Measurements from ENCODE around the gene NFASC.

NFASC gene

GRCh38 chr1:204989266-204990058 lies 118.8 kb downstream of the NFASC start:
- DNase-seq, result no peak

GRCh38 chr1:204990059-204990664 lies 119.5 kb downstream of the NFASC start:
- DNase-seq, result no peak

GRCh38 chr1:204990721-204991341 lies 120.2 kb downstream of the NFASC start:
- DNase-seq, result no peak

DNA sequence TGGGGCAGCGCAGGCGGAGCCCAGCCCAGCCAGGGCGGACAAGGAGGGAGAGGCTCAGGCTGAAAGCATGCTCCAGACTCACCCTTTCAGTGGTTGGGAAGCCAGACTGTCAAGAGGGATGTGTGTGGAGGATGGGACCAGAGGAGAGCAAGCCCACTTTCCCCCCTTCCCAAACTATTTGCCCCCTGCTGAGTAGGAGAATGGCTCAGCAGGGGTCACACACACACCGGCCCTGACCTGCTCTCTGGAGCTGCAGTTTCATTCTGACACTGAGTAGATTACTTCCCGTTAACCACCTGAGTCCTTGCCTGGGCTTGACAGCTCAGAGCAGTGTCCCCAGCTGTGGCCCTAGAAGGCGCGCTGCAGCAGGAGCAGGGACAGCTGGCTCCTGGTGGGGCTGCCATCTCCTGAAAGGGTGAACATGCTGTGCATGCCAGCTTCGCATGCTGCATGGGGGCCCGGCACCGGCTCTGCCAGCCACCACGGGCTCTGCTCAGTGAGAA lies 120.7 kb downstream of the NFASC start:
- DNase-seq, result no peak

DNA sequence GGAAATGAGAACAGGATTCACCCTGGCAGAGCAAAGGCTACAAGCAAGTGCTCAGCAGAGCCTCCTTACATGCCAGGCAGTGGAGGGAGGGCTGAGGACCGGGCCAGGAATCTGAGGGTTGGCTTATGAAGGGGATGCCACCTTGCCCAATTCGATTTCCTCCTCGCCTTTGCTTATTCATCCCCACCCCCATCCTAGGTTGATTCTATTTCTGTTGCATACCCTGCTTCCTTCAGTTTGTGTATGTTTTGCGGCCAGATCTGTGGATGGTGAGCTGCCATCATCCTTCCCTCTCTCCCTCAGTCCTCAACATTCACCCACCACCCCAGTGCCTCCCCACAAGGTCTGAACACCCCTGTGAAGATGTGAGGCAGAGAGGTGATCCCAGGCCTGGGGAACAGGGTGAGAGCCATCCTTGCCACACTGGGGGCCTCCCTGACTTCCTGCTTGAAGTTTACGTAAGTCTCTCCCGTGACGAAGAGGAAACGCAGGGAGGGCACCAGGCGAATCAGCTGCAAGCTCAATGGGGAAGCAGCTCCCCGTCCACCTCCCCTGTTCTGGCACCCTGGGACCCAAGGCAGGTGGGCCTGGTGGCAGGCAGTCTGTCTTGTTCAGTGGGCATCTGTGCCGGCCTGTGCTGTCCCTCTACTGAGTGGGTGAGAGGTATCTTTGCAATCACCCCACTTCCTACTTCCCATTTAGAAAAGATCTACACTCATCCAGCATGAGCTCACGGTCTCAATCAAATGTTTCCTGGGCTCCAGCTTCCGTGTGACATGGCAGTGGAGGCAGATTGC lies 121.7 kb downstream of the NFASC start:
- no peak for DNase-seq

GRCh38 chr1:204992998-204993314 lies 122.3 kb downstream of the NFASC start:
- DNase-seq, result no peak

DNA sequence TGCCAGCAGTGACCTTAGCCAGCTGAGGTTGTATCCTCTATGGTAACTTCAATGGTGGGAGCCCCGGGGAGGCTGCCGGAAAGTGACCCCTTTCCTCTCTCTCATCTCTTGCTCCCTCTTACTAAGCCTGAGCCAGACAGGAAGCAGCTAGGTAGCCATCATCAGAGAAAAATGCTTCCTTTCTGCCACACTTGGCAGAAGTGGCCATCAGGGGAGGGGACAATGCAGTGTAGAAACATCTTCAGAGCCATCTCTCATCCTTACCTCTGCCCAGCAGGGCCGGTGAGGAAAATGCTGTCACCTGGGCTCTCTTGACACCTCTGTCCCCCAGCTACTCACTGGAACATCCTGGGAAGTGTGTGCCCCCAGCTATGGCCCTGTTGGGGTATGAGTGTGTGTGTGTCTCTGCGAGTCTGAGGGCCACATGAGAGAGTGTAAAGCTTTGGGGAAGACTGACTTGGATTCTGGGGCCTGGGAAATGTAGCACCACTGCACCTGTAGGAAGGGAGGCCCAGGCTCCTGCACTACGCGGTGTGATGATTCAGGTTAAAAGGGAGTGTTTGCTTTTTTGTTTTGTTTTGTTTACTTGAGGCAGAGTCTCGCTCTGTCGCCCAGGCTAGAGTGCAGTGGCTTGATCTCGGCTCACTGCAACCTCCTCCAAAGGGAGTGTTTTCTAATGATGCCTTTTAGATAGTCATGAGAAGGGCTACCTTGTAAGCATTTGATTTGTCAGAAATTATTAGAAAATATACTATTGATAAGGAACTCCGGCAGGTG lies 123.6 kb downstream of the NFASC start:
- DNase-seq, result no peak

GRCh38 chr1:204996981-204997380 lies 126.3 kb downstream of the NFASC start:
- DNase-seq, result no peak

DNA sequence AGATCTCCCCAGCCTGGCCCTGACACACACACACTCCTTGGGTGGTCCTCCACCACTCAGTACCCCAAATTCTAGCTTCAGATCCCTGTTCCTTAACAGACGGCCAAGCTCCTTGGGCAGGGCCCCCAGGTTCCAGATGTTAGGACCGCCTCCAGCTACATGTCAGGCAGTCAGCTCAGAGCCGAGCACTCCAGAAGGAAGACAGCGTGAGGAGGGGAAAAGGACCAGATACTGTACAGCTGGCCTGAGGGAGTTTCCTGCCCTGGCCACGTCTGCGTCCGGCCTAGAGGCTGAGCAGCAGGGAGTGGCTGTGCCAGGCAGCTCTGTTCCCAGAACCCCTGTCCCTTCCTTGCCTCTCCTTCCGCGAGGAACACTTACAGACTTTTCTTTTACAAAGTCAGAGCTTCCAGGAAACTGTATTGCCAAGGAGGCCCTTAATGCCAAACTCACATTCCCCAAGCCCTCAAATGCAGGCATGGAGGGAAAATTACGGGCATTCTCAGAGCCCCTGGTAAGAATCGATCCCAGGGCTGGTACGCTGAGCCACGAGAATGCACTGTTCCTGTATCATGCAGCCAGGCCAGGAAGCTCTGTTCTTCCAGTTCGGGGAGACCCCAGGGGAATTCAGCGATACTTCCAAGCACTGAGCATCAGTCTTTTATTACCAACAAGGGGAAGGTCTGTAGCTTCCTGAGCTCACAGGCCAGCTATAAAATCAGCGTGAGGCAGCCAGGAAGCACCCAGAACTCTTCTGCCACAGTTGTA lies 127.1 kb downstream of the NFASC start:
- DNase-seq, result no peak

GRCh38 chr1:205001162-205001561 lies 130.5 kb downstream of the NFASC start:
- DNase-seq, result no peak

DNA sequence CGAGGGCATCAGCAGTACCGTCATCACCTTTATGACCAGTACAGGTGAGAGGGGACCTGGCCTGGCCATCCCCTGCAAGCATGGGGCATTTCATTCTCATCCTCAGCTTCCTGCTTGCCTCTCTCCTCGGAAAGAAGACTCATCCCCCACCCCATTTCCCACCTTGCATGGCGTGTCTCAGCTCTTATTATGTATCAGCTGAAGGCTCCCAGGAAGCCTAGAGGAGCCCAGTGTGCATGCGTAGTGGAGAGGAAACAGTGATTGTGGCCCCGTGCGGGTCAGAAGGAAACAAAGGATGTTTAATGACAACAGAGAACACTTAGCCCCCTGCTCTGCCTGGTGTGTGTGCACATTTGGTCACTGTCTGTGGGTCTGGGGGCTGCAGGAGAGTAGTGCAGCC lies 132.0 kb downstream of the NFASC start:
- no peak for DNase-seq

DNA sequence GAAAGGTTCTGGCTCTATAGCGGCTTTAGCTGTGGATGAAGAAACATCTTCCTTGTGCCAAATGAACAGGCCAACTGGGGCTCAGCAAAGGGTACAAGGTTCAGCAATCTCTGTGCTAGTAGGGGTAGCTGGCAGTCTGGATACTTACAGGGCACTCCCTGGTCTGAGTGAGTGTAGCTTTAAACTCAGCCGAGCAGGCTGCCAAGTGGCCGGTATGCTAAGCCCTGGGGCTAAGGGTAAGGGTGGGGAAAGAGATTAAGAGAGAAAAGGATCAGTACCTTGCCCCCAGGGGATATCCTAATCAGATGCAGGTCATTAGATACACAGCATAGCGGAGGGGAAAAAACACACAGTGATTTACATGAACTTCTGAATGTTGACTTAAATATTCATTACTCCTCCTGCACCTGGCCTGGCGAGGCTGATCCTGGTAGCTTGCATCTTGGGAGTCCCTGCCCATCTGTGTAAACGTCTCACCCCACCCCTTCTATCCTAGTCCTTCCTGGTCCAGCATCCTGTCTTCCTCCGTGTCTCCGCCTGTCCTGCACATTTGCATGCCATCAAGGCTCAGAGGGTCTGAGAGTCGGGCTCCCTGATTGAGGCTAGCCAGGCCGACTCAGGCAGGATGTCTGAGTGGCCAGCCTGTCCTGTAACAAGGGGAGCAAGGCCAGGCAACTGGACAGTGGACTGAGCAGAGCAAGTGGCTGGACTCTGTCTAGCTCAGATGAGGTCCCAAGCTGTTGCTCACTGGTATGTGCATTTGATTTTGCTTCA lies 132.9 kb downstream of the NFASC start:
- no peak for DNase-seq

DNA sequence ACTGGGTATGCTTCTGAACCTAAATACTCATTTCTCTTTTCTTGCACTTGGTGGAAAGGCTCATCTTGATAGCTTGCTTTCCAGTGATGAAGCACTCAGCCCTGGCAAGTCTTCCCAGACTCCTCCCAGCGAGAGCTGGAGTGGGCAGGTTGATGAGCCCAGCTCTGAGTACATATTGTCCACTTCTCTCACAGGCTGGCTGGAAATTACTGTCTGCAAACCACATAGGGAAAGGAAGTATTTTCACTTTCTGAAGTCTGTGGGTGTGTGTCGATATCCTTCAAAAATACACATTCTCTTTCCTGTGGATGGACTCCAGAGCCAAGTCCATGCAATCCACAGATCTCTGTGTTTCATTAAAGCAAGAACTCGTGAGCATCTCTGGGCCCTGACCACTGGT lies 133.7 kb downstream of the NFASC start:
- DNase-seq, result no peak

DNA sequence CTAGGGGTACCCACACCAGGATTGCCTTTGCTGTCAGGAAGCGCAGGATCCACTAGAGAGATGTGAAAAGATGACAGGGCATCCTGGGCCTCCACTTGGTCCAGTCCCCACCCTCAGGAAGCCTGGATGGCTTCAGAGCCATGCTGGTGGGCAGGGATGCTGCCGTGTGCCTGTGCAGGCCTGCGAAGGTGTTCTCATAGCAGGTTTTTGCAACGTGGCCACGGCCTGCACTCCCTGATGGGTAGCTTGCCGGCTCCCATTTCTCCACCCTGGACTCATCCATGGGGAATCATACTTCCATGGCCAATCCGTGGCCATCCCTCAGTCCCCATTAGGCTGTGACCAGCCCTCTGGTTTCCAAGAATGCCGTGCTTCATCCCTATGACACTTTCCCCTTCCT lies 138.2 kb downstream of the NFASC start:
- no peak for DNase-seq

DNA sequence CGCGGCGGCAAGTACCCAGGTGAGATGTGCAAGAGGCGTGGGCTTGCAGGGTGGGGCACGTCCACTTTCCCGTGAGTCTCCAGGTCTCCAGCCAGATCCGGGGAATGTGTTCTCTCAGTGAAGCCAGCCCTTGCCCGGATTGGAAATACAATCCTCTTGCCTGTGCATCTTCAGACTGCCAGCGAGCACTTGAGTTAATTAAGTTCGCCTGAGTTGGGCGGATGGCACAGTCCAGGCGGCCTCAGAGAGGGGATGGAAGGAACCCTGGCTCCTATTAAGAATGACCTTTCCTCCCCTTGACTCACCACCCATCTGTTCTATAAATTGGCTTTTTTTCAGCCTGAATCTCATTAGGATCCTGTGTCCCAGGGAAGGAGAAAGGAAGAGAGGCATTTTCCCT lies 139.0 kb downstream of the NFASC start:
- no peak for DNase-seq

DNA sequence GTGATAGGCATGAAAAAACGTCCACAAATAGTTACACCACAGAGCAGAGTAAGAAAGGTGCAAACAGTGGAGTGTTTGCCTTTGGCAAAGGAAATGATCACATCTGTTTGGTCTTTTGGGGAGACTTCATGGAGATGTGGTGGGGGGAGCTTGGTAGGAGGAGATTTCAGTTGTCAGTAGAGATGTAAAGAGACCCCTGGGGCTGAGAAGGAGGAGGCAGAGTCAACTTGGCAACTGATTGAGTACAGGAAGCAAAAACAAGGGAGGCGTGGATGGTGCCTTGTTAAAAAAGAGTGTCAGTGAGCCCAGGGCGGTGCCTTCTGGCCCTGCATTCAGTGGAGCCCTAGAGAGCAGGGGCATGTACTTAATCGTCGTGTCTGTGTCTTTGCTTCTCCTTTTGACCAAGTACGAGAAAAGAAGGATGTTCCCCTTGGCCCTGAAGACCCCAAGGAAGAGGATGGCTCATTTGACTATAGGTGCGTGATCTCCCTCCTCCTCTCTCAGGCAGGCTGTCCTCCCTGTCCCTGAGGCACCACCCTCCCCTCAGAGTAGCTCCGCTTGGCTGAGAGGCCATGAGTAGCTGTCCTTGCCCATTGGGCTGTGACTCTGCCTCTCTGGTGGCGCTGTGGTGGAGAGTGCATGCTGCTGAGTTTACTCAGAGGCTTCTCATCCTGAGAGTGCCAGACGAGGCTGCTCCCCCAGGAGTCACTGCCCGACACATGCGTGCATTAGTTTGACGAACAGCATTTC lies 141.9 kb downstream of the NFASC start:
- DNase-seq, result no peak

DNA sequence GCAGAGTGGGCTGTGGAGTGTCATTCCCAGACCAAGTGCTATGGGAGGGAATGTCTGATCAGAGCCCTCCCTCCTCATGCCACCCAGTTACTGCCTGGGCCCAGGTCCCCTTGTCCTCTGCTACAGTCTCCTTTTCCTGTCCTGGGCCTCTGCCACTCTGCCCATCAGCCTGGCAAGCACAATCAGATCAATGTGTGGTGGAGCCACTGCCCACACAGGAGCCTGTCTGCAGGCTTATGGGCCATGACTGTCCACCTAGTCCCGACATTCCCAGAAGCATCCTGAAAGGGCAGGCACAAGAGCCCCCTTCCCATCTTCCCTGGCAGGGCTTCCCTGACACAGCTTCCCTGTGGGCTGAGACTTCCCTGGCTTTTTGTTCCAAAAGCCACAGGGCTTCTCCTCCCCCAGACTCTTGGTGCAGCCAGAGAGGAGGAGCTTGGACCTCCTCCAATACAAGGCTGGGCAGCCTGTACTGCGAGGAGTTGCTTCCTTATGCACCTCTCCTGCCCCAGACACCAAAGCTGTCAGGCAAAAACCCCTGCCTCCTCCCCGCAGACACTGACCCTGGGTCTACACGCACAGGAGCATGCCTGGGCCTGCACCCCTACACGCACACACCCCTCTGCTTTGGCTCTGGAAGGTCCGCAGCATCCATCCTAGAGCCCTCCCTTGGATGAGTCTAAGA lies 143.2 kb downstream of the NFASC start:
- no peak for DNase-seq

DNA sequence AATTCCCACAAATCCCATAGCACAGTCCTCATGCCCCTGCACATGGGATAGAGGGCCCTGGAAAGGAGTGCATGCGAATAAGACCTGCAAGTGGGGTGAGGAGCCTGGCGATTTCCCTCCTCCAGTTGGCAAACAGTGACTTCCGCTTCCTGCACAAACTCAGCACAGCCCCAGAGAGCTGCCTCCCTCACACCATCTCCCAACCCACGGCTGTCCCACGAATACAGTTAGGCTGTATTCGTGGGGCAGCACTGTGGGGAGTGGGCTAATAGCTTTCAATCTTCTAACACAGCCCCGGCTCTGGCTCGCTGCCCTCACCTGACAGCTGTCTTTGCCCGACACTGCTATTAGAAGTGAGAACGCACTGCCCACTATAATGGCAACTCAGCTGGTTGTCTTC lies 144.1 kb downstream of the NFASC start:
- DNase-seq, result no peak

DNA sequence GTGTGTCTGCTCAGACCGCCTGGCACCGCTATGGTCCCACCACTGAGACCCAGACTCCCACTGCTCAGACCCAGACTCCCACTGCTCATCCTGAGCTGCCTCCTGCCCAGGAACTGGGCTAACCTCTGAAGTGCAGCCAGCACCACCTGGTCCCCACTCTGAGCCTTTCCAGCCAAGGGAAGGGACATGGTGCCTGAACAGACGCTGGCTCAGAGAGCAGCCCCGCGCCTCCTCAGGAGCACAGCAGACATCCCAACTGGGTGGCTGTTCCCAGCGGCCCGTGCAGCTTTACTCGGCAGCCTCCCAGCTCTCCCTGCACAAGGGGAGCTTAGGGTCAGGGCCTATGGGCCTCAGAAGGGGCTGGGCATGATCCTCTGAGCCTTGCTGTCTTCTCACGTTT lies 144.6 kb downstream of the NFASC start:
- DNase-seq, result no peak

DNA sequence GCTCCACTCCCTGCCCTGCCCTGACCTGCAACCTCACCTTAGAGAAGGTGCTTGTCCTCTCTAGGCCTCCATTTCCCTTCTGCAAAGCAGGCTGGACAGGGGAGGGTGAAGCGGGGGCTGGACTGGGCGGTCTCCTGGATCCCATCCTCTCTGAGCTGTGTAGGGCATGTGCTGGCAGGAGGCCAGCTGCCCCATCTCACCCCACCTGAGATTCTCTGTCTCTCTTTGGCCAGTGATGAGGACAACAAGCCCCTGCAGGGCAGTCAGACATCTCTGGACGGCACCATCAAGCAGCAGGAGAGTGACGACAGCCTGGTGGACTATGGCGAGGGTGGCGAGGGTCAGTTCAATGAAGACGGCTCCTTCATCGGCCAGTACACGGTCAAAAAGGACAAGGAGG lies 145.4 kb downstream of the NFASC start:
- no peak for DNase-seq

All from NK-92 treated with Interleukin-12 subunit alpha and Interleukin-12 subunit beta, amount 100 ng/mL, for 24 hours (cell line).